DOHH2 (cell line): Measurements from ENCODE around the gene TRPM3.
"Not testable (repeated sequence)": the region's sequence is repeated elsewhere in the genome, so short reads cannot be mapped to it uniquely, and the experiment has no call there.

Experiments
- EZH2phosphoT487 ChIP-seq: fragments of 200-600 bp; sonication (generic); IDR thresholded peaks from 2 replicates; pipeline ENCODE4 v1.6.1; 2017; ENCODE audit warnings: borderline replicate concordance, mild to moderate bottlenecking, antibody characterized with exemption, low read length, moderate library complexity, mixed read lengths
- TF ChIP-seq, protein P1 (sequence below): fragments of 200-600 bp; sonication (generic); IDR thresholded peaks from one replicate; pipeline ENCODE4 v1.5.1; 2014; ENCODE audit warnings: antibody characterized with exemption, mild to moderate bottlenecking, low read depth, low read length; ENCODE audit not compliant: poor library complexity, severe bottlenecking

DNA sequence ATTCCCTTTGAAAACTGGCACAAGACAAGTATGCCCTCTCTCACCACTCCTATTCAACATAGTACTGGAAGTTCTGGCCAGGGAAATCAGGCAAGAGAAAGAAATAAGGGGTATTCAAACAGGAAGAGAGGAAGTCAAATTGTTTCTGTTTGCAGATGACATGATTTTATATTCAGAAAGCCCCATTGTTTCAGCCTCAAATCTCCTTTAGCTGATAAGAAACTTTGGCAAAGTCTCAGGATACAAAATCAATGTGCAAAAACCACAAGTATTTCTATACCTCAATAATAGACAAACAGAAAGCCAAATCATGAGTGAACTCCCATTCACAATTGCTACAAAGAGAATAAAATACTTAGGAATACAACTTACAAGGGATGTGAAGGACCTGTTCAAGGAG, 476.8 kb downstream of the TRPM3 start:
- TF ChIP-seq EZH2phosphoT487: not testable (repeated sequence)
- TF ChIP-seq, protein P1, sequence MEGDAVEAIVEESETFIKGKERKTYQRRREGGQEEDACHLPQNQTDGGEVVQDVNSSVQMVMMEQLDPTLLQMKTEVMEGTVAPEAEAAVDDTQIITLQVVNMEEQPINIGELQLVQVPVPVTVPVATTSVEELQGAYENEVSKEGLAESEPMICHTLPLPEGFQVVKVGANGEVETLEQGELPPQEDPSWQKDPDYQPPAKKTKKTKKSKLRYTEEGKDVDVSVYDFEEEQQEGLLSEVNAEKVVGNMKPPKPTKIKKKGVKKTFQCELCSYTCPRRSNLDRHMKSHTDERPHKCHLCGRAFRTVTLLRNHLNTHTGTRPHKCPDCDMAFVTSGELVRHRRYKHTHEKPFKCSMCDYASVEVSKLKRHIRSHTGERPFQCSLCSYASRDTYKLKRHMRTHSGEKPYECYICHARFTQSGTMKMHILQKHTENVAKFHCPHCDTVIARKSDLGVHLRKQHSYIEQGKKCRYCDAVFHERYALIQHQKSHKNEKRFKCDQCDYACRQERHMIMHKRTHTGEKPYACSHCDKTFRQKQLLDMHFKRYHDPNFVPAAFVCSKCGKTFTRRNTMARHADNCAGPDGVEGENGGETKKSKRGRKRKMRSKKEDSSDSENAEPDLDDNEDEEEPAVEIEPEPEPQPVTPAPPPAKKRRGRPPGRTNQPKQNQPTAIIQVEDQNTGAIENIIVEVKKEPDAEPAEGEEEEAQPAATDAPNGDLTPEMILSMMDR: not testable (repeated sequence)
